Stimulated activated memory B cell treated with anti-CD40 and anti-IgM and Interleukin-4, amounts not matched to agents 10 μg/mL and 1 μg/mL and 100 μg/mL, for 72 hours (primary cell): ENCODE results near the gene PCDHGA6.
A peak's percentile ranks its signal among the peaks of the same experiment; 100 is the strongest.

Experiments used
- ATAC-seq: fragments of 150-1000 bp; cut with Tn5 transposase; 2 replicates; pipeline ENCODE4 v1.10.0; 2021
- H3K27ac Mint-ChIP-seq: one replicate; pipeline ENCODE4 v1.8.0; 2022; ENCODE audit warnings: mild to moderate bottlenecking, mixed read lengths
- H3K27me3 Mint-ChIP-seq: one replicate; pipeline ENCODE4 v1.8.0; 2022; ENCODE audit warnings: mixed read lengths
- H3K36me3 Mint-ChIP-seq: one replicate; pipeline ENCODE4 v1.8.0; 2022; ENCODE audit warnings: mixed read lengths
- H3K4me1 Mint-ChIP-seq: one replicate; pipeline ENCODE4 v1.8.0; 2022; ENCODE audit warnings: mixed read lengths
- H3K4me3 Mint-ChIP-seq: one replicate; pipeline ENCODE4 v1.8.0; 2022; ENCODE audit warnings: mild to moderate bottlenecking, moderate library complexity, mixed read lengths
- H3K9me3 Mint-ChIP-seq: one replicate; pipeline ENCODE4 v1.8.0; 2022; ENCODE audit warnings: mixed read lengths

Gene PCDHGA6

GRCh38 chr5:141351591-141351990 is 22.1 kb upstream of the PCDHGA6 start:
- no peaks in the 10 kb centered on the region for H3K4me1 Mint-ChIP-seq
- H3K27ac Mint-ChIP-seq = no peak overlapping the region
- H3K4me3 Mint-ChIP-seq = no peak overlapping the region
- H3K36me3 Mint-ChIP-seq = peaks cover 4% of the 10 kb centered on the region
- no peak for ATAC-seq
- H3K9me3 Mint-ChIP-seq = peaks cover 14% of the 10 kb centered on the region
- peaks cover 81% of the 10 kb centered on the region for H3K27me3 Mint-ChIP-seq

- peaks cover 10% of the 10 kb centered on the region for H3K9me3 Mint-ChIP-seq
- no peak within 1 kb of the TSS for H3K27ac Mint-ChIP-seq
- no peak for ATAC-seq
- peaks cover 4% of the 10 kb centered on the region for H3K36me3 Mint-ChIP-seq
- no peaks in the 10 kb centered on the region for H3K4me1 Mint-ChIP-seq
- H3K27me3 Mint-ChIP-seq = peaks cover 89% of the 10 kb centered on the region
- H3K4me3 Mint-ChIP-seq = no peak within 1 kb of the TSS
These were observed 18.7 kb upstream of the PCDHGA6 start, which contains the start of gene PCDHGA4 for GRCh38 chr5:141354900-141355469. Gene PCDHGA4 (plus strand): TSS chr5:141355021. CDS start chr5:141355108, 87 bp downstream.

- Mint-ChIP-seq H3K9me3 (peaks cover 8% of the 10 kb centered on the region), H3K36me3 (no peaks in the 10 kb centered on the region), H3K27ac (no peak overlapping the region), H3K4me1 (no peaks in the 10 kb centered on the region), H3K27me3 (peaks cover 89% of the 10 kb centered on the region), H3K4me3 (no peak overlapping the region)
- ATAC-seq = no peak
These were observed 18.1 kb upstream of the PCDHGA6 start for GRCh38 chr5:141355641-141356040.

GRCh38 chr5:141356133-141356532 is 17.6 kb upstream of the PCDHGA6 start:
- Mint-ChIP-seq H3K4me1 (no peaks in the 10 kb centered on the region), H3K9me3 (peaks cover 8% of the 10 kb centered on the region), H3K4me3 (no peak overlapping the region), H3K36me3 (no peaks in the 10 kb centered on the region), H3K27ac (no peak overlapping the region), H3K27me3 (peaks cover 86% of the 10 kb centered on the region)
- no peak for ATAC-seq

DNA sequence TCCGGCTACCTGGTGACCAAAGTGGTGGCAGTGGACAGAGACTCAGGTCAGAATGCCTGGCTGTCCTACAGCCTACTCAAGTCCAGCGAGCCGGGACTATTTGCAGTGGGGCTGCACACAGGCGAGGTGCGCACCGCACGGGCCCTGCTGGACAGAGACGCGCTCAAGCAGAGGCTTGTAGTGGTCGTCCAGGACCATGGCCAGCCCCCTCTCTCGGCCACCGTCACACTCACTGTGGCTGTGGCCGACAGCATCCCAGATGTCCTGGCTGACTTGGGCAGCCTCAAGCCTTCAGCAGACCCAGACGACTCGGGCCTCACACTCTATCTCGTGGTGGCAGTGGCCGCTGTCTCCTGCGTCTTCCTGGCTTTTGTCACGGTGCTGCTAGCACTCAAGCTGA is 16.7 kb upstream of the PCDHGA6 start:
- peaks cover 11% of the 10 kb centered on the region for H3K9me3 Mint-ChIP-seq
- H3K4me3 Mint-ChIP-seq = no peak overlapping the region
- peaks cover 86% of the 10 kb centered on the region for H3K27me3 Mint-ChIP-seq
- no peaks in the 10 kb centered on the region for H3K4me1 Mint-ChIP-seq
- no peaks in the 10 kb centered on the region for H3K36me3 Mint-ChIP-seq
- no peak for ATAC-seq
- H3K27ac Mint-ChIP-seq = no peak overlapping the region

DNA sequence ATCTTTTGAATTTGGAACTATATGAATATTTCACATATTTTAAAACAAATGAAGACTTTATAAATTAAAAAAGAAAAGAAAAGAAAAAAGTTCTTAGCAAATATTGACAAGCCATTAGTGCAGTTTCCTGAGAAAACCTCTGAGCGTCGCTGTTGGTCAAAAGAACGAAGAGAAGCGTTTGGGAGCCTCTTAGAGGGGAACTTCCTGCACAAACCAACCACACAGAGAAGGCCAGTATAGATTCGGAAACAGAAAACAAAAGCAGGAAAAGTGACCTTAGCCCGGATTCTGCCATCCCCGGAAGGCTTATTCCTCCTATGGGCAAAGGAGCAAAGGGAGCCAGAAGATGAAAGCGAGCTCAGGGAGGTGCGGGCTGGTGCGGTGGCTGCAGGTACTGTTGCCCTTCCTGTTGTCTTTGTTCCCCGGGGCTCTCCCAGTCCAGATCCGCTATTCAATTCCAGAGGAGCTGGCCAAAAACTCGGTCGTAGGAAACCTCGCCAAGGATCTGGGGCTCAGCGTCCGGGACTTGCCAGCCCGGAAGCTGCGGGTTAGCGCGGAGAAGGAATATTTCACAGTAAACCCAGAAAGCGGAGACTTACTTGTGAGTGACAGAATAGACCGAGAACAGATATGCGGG is 13.8 kb upstream of the PCDHGA6 start, which contains the start of gene PCDHGB2:
Gene PCDHGB2 (plus strand): TSS at position 205 of the 637 bp plus-strand sequence. CDS start 142 bp downstream, at position 347.
- Mint-ChIP-seq H3K27me3 (peaks cover 82% of the 10 kb centered on the region), H3K36me3 (peaks cover 8% of the 10 kb centered on the region), H3K9me3 (peaks cover 17% of the 10 kb centered on the region), H3K27ac (peak within 1 kb of the TSS; percentile 65), H3K4me1 (peaks cover 9% of the 10 kb centered on the region), H3K4me3 (peak within 1 kb of the TSS; percentile 82)
- no peak for ATAC-seq

DNA sequence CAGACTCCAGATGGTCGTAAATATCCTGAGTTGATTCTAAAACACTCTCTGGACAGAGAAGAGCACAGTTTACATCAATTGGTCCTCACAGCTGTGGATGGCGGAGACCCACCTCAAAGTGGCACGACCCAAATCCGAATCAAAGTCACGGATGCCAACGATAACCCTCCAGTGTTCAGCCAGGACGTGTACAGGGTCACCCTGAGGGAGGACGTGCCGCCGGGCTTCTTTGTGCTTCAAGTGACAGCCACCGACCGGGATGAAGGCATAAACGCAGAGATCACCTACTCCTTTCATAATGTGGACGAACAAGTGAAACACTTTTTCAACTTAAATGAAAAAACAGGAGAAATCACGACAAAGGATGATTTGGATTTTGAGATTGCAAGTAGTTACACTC is 13.0 kb upstream of the PCDHGA6 start:
- Mint-ChIP-seq H3K4me1 (peaks cover 9% of the 10 kb centered on the region), H3K27me3 (peaks cover 82% of the 10 kb centered on the region), H3K4me3 (no peak overlapping the region), H3K27ac (no peak overlapping the region), H3K36me3 (peaks cover 8% of the 10 kb centered on the region), H3K9me3 (peaks cover 17% of the 10 kb centered on the region)
- ATAC-seq = no peak

GRCh38 chr5:141362719-141363118 is 11.0 kb upstream of the PCDHGA6 start:
- Mint-ChIP-seq H3K27me3 (peaks cover 73% of the 10 kb centered on the region), H3K9me3 (peaks cover 17% of the 10 kb centered on the region), H3K4me3 (peak overlapping the region; percentile 15)

DNA sequence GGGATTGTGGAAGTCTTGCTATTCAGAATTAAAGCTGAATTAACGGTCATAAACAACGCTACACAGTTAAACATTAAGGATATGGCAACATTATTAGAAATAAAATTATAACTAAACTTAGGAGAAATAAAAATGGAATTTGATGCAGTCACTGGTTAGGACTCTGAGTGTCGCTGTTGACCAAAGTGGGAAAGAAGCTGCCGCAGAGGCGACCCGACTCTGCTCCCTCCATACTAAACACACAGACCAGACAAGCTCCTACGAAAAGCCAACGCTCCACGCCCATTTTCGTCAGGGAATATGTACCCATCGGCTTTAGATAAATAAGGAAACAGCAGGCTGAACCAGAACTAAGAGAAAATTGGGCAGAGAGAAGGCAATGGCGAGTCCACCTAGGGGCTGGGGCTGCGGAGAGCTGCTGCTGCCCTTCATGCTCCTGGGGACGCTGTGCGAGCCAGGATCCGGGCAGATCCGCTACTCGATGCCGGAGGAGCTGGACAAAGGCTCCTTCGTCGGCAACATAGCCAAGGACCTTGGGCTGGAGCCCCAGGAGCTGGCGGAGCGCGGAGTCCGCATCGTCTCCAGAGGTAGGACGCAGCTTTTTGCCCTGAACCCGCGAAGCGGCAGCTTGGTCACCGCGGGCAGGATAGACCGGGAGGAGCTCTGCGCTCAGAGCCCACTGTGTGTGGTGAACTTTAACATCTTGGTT is 9.6 kb upstream of the PCDHGA6 start, which contains the start of gene PCDHGA5:
Gene PCDHGA5 (plus strand): TSS at position 211 of the 709 bp plus-strand sequence. CDS start 169 bp downstream, at position 380.
- ATAC-seq = no peak
- Mint-ChIP-seq H3K27me3 (peaks cover 62% of the 10 kb centered on the region), H3K4me3 (no peak within 1 kb of the TSS), H3K9me3 (peaks cover 15% of the 10 kb centered on the region), H3K4me1 (peaks cover 9% of the 10 kb centered on the region), H3K36me3 (peaks cover 8% of the 10 kb centered on the region), H3K27ac (no peak within 1 kb of the TSS)

More at GRCh38 chr5:141362719-141363118, 11.0 kb upstream of the PCDHGA6 start:
- H3K27ac Mint-ChIP-seq = no peak overlapping the region
- peaks cover 8% of the 10 kb centered on the region for H3K36me3 Mint-ChIP-seq
- peaks cover 9% of the 10 kb centered on the region for H3K4me1 Mint-ChIP-seq
- ATAC-seq = no peak

GRCh38 chr5:141366016-141366896 is 7.4 kb upstream of the PCDHGA6 start:
- H3K4me1 Mint-ChIP-seq = peaks cover 15% of the 10 kb centered on the region
- no peak for ATAC-seq
- H3K9me3 Mint-ChIP-seq = peaks cover 14% of the 10 kb centered on the region
- H3K36me3 Mint-ChIP-seq = peaks cover 14% of the 10 kb centered on the region
- H3K27me3 Mint-ChIP-seq = peaks cover 61% of the 10 kb centered on the region
- no peak overlapping the region for H3K27ac Mint-ChIP-seq
- H3K4me3 Mint-ChIP-seq = no peak overlapping the region

GRCh38 chr5:141369994-141370848 is 3.5 kb upstream of the PCDHGA6 start, which contains the start of gene PCDHGB3:
Gene PCDHGB3 (plus strand): TSS chr5:141370242. CDS start chr5:141370395, 153 bp downstream.
- peak; percentile 77 for ATAC-seq
- peaks cover 3% of the 10 kb centered on the region for H3K9me3 Mint-ChIP-seq
- H3K27ac Mint-ChIP-seq = peak within 1 kb of the TSS; percentile 83
- peaks cover 11% of the 10 kb centered on the region for H3K36me3 Mint-ChIP-seq
- peak within 1 kb of the TSS; percentile 90 for H3K4me3 Mint-ChIP-seq
- H3K4me1 Mint-ChIP-seq = peaks cover 6% of the 10 kb centered on the region
- H3K27me3 Mint-ChIP-seq = peaks cover 34% of the 10 kb centered on the region

- no peak for ATAC-seq
- Mint-ChIP-seq H3K9me3 (peaks cover 3% of the 10 kb centered on the region), H3K27ac (no peak overlapping the region), H3K27me3 (peaks cover 19% of the 10 kb centered on the region), H3K36me3 (peaks cover 16% of the 10 kb centered on the region), H3K4me3 (no peak overlapping the region), H3K4me1 (peaks cover 6% of the 10 kb centered on the region)
These were observed 1.9 kb upstream of the PCDHGA6 start for GRCh38 chr5:141371572-141372475.

GRCh38 chr5:141374627-141375026 is 936 bp downstream of the PCDHGA6 start:
- ATAC-seq = no peak
- Mint-ChIP-seq H3K27ac (no peak overlapping the region), H3K9me3 (peaks cover 3% of the 10 kb centered on the region), H3K36me3 (peaks cover 16% of the 10 kb centered on the region), H3K4me3 (no peak overlapping the region), H3K4me1 (peaks cover 6% of the 10 kb centered on the region), H3K27me3 (peaks cover 19% of the 10 kb centered on the region)
